ENCODE data around the gene MKI67.

MKI67 gene

DNA sequence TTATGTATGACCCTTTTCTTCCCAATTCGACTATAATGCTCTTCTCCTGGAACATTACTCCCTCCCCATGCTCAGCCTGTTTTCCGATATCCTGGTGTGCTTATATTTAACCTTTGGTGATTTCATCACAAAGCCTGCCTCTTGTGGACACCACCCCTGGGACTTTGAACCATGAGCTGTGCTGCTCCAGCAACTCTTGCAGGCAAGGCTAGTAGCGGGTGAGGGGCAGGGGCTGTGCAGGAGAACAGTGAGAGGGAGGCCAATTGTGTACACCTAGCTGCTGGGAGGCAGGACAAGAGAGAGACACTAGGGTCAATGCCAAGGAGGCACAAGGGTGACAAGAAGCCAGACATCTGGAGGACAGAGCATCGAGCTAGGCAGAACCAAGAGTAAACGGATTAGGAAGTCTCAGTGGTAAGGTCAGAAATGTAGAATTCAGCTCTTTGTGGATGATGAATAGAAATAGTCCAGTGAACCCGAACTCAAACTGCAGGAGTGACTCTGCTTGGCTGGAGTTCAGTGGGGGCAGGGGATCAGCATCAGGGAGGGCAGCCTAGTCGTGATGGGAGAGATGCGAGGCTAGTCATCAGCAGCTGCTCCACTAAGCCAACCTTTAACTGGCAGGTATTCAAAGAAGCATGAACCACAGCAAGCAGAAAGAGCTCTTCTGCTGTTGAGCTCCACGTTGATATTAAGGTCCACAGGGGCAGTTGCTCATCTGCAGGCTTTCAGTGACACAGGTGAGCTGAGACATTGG lies 31.0 kb upstream of the MKI67 start:
- H3K9ac ChIP-seq = no peak overlapping the region
- H3K79me2 ChIP-seq = no peaks in the 10 kb centered on the region
- H3K27me3 ChIP-seq (ENCODE audit: control insufficient read depth, insufficient read depth, low read length) = no peaks in the 10 kb centered on the region
- no peak overlapping the region for H3K4me3 ChIP-seq (ENCODE audit: low read depth, low read length)
- H3K4me2 ChIP-seq (ENCODE audit: low read length) = no peak overlapping the region
- TF ChIP-seq, protein P1, sequence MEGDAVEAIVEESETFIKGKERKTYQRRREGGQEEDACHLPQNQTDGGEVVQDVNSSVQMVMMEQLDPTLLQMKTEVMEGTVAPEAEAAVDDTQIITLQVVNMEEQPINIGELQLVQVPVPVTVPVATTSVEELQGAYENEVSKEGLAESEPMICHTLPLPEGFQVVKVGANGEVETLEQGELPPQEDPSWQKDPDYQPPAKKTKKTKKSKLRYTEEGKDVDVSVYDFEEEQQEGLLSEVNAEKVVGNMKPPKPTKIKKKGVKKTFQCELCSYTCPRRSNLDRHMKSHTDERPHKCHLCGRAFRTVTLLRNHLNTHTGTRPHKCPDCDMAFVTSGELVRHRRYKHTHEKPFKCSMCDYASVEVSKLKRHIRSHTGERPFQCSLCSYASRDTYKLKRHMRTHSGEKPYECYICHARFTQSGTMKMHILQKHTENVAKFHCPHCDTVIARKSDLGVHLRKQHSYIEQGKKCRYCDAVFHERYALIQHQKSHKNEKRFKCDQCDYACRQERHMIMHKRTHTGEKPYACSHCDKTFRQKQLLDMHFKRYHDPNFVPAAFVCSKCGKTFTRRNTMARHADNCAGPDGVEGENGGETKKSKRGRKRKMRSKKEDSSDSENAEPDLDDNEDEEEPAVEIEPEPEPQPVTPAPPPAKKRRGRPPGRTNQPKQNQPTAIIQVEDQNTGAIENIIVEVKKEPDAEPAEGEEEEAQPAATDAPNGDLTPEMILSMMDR (IDR thresholded peaks at IDR 0.05) = no peak
- no peaks in the 10 kb centered on the region for H3K9me3 ChIP-seq (ENCODE audit: control insufficient read depth, low read length)
- no peak overlapping the region for H3K27ac ChIP-seq
- H3K36me3 ChIP-seq (ENCODE audit: control insufficient read depth, insufficient read depth, low read length) = no peaks in the 10 kb centered on the region
- no peaks in the 10 kb centered on the region for H3K4me1 ChIP-seq
- H2AFZ ChIP-seq = no peak overlapping the region

DNA sequence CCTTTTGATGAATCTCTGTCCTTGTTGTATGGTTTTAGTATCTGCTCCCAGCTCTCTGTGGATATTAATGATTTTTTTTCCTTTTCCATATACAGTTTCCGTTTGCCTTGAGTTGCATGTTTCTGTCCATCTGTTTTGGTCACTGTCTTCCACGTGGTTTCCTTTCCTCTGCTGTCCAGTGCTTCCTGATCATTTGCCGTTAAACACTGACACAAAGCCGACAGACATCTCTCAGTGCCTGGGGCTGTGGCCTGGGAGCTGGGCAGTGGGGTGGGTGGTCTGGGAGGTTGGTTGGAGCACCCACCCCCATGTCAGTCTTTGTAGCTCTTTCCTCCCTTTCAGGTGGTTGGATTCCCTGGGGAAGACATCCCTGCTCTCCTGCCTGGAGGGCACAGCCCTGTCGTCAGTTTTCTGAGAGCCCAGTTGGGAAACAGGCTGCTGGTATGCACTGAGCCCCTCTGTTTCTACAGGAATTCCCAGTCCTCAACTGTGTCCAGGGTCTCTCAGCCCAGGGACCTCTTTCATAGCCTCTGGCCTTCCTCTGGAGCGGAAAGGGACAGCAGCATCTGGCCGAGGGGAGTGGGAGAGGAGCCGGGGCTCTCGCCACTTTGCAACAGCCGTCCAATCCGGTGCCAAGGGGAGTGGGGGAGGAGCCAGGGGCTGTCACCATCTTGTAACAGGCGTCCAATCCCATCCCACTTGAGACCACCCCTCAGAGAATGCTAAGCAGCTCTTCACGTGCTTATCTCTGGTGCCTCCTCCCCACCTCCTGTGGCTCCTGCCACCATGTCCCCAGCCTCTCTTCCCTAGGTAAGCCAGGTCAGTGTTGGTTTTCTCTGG lies 26.7 kb upstream of the MKI67 start:
- Histone ChIP-seq H3K4me1 (no peaks in the 10 kb centered on the region), H3K79me2 (no peaks in the 10 kb centered on the region), H2AFZ (no peak overlapping the region), H3K9ac (no peak overlapping the region), H3K9me3 (ENCODE audit: control insufficient read depth, low read length) (no peaks in the 10 kb centered on the region), H3K36me3 (ENCODE audit: control insufficient read depth, insufficient read depth, low read length) (no peaks in the 10 kb centered on the region), H3K27ac (no peak overlapping the region), H3K27me3 (ENCODE audit: control insufficient read depth, insufficient read depth, low read length) (no peaks in the 10 kb centered on the region), H3K4me3 (ENCODE audit: low read depth, low read length) (no peak overlapping the region), H3K4me2 (ENCODE audit: low read length) (no peak overlapping the region)
- TF ChIP-seq, protein P1 (IDR thresholded peaks at IDR 0.05) = no peak

DNA sequence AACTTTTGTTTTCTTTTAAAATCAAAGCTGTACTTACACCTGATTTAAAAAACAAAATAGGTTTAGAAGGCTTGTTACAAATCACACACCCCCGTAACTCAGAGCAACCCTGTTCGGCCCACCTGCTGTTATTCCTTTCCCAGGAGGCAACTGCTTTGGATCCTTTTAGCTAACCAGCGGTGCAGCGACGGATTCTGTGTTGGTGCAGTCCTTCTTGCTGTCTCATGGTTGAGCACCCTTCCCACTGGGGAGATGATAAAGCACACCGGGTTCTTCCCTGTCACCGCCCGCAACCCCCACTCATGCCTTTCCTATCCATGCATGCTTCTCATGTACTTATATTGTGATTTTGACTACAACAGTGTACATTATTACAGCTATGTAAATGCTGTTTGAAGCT lies 24.8 kb upstream of the MKI67 start:
- Histone ChIP-seq H3K27me3 (ENCODE audit: control insufficient read depth, insufficient read depth, low read length) (no peaks in the 10 kb centered on the region), H2AFZ (no peak overlapping the region)
- TF ChIP-seq, protein P1 (IDR thresholded peaks at IDR 0.05) = no peak

DNA sequence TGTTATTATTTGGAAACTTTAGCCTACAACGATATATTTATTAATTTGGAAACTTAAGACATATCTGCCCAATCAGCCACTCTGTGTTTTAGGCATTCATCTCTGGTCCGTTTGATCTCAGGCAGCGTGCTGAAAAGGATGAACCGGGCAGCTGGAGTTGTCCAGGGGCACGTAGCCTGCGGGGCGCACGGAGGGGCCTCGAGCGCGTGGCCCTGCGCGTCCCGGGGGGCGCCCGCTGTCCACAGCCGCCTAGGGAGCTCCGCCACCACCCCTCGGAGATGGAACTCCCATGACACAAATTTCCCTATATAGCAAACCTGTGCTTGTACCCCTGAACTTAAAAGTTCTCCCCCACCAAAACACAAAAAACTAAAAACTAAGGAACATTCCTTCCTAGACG lies 24.3 kb upstream of the MKI67 start:
- Histone ChIP-seq H3K9me3 (ENCODE audit: control insufficient read depth, low read length) (no peaks in the 10 kb centered on the region), H3K79me2 (no peaks in the 10 kb centered on the region), H3K4me3 (ENCODE audit: low read depth, low read length) (peak overlapping the region; percentile 26), H3K27me3 (ENCODE audit: control insufficient read depth, insufficient read depth, low read length) (no peaks in the 10 kb centered on the region), H3K4me1 (no peaks in the 10 kb centered on the region), H3K9ac (no peak overlapping the region), H3K36me3 (ENCODE audit: control insufficient read depth, insufficient read depth, low read length) (no peaks in the 10 kb centered on the region), H3K27ac (no peak overlapping the region), H2AFZ (no peak overlapping the region), H3K4me2 (ENCODE audit: low read length) (peak overlapping the region; percentile 79)
- TF ChIP-seq, protein P1 (IDR thresholded peaks at IDR 0.05) = no peak

More for the DNA sequence above, 24.8 kb upstream of the MKI67 start:
- H3K4me1 ChIP-seq = no peaks in the 10 kb centered on the region
- H3K9ac ChIP-seq = no peak overlapping the region
- no peaks in the 10 kb centered on the region for H3K36me3 ChIP-seq (ENCODE audit: control insufficient read depth, insufficient read depth, low read length)
- no peak overlapping the region for H3K27ac ChIP-seq
- no peaks in the 10 kb centered on the region for H3K79me2 ChIP-seq
- no peak overlapping the region for H3K4me3 ChIP-seq (ENCODE audit: low read depth, low read length)
- H3K9me3 ChIP-seq (ENCODE audit: control insufficient read depth, low read length) = no peaks in the 10 kb centered on the region
- H3K4me2 ChIP-seq (ENCODE audit: low read length) = no peak overlapping the region
